ENCODE data around the gene SHKBP1. TPM values are rescaled to one million over a fixed set of nuclear protein-coding genes. Genes with fewer than 3 reads are reported as not detected.

Gene SHKBP1
- total and polyA plus RNA-seq, 2 experiments from 2014 or later = 63.6 to 83.4 TPM

GRCh38 chr19:40598121-40598917 is 21.6 kb downstream of the SHKBP1 start:
- Histone ChIP-seq H3K27ac (peak overlapping the region; percentile 93), H3K4me1 (ENCODE audit: low read depth) (peaks cover 32% of the 10 kb centered on the region)

GRCh38 chr19:40598918-40599307 is 22.2 kb downstream of the SHKBP1 start:
- no peak for TF ChIP-seq CTCF (IDR thresholded peaks at IDR 0.05; ENCODE audit: low read depth, low read length)
- H3K9me3 ChIP-seq (ENCODE audit: low read depth) = no peaks in the 10 kb centered on the region
- peaks cover 33% of the 10 kb centered on the region for H3K4me1 ChIP-seq (ENCODE audit: low read depth)
- DNase-seq (ENCODE audit: low read depth in 1 of 2, low spot score in 1 of 2) = no peak
- peaks cover 11% of the 10 kb centered on the region for H3K27me3 ChIP-seq
- peak overlapping the region; percentile 39 for H3K4me3 ChIP-seq
- no peak overlapping the region for H3K27ac ChIP-seq
- no peaks in the 10 kb centered on the region for H3K36me3 ChIP-seq

More at GRCh38 chr19:40598121-40598917, 21.6 kb downstream of the SHKBP1 start:
- peak; percentile 96 for TF ChIP-seq CTCF (IDR thresholded peaks at IDR 0.05; ENCODE audit: low read depth, low read length)
- H3K4me3 ChIP-seq = peak overlapping the region; percentile 39
- no peaks in the 10 kb centered on the region for H3K36me3 ChIP-seq
- DNase-seq (ENCODE audit: low read depth in 1 of 2, low spot score in 1 of 2) = peak; percentile 88 to 92
- H3K27me3 ChIP-seq = peaks cover 11% of the 10 kb centered on the region
- H3K9me3 ChIP-seq (ENCODE audit: low read depth) = no peaks in the 10 kb centered on the region

- no peak for TF ChIP-seq CTCF (IDR thresholded peaks at IDR 0.05; ENCODE audit: low read depth, low read length)
- DNase-seq (ENCODE audit: low read depth in 1 of 2, low spot score in 1 of 2) = no peak
- Histone ChIP-seq H3K27me3 (peaks cover 11% of the 10 kb centered on the region), H3K9me3 (ENCODE audit: low read depth) (no peaks in the 10 kb centered on the region), H3K4me1 (ENCODE audit: low read depth) (peaks cover 33% of the 10 kb centered on the region), H3K36me3 (no peaks in the 10 kb centered on the region), H3K4me3 (no peak overlapping the region), H3K27ac (no peak overlapping the region)
Observed at GRCh38 chr19:40599331-40599901, 22.7 kb downstream of the SHKBP1 start.

DNA sequence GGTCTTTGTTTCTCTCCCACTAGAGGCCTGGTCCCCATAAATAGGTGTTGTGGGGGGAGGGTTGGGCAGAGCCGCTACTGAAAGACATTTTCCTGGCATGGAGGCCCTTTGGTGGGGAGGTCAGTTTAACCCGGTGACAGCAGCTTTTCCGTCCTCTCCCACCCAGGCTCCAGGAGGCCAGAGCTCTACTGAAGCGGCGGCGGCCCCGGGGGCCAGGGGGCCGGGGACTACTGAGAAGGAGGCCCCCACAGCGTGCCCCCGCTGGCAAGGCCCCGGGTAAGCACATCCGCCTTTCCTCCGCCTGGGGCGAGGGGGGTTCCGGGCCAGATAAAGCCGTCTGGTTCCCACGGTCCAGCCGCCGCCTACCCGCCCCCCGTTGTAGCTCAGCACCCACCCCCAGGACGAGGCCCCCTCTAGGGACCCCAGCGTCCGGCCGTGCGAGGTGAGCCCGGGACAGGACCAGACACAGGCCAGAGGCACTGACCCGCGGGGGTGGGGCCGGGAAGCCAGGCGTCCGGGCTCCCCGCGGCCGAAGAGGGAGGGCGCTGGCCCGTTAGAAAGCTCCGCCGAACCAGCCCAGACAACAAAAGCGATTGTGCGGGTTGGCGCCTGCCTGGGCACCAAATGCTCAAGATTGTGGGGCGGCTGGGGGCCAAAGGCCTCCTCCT is 23.4 kb downstream of the SHKBP1 start:
- no peak for TF ChIP-seq CTCF (IDR thresholded peaks at IDR 0.05; ENCODE audit: low read depth, low read length)
- H3K4me1 ChIP-seq (ENCODE audit: low read depth) = peaks cover 33% of the 10 kb centered on the region
- no peak for DNase-seq (ENCODE audit: low read depth in 1 of 2, low spot score in 1 of 2)
- peaks cover 11% of the 10 kb centered on the region for H3K27me3 ChIP-seq
- no peak overlapping the region for H3K27ac ChIP-seq
- no peaks in the 10 kb centered on the region for H3K9me3 ChIP-seq (ENCODE audit: low read depth)
- no peaks in the 10 kb centered on the region for H3K36me3 ChIP-seq
- no peak overlapping the region for H3K4me3 ChIP-seq

GRCh38 chr19:40600570-40601133 is 24.0 kb downstream of the SHKBP1 start:
- Histone ChIP-seq H3K9me3 (ENCODE audit: low read depth) (no peaks in the 10 kb centered on the region), H3K4me1 (ENCODE audit: low read depth) (peaks cover 33% of the 10 kb centered on the region), H3K27me3 (peaks cover 11% of the 10 kb centered on the region), H3K4me3 (peak overlapping the region; percentile 11), H3K36me3 (no peaks in the 10 kb centered on the region), H3K27ac (no peak overlapping the region)
- DNase-seq (ENCODE audit: low read depth in 1 of 2, low spot score in 1 of 2) = no peak
- no peak for TF ChIP-seq CTCF (IDR thresholded peaks at IDR 0.05; ENCODE audit: low read depth, low read length)

All from cardiac muscle cell (in vitro differentiated cells and primary cell).